Liver (tissue), 9 donors: ENCODE results near the gene SHC1. TPM values are rescaled to one million over a fixed set of nuclear protein-coding genes. Genes with fewer than 3 reads are reported as not detected.

ENCODE experiments used
- DNase-seq: peaks from one replicate; pipeline ENCODE4 v3.0.0-alpha.2; 2017; ENCODE audit warnings: low spot score
- H3K27ac ChIP-seq, 2 donors: one replicate each; pipeline ENCODE4 v1.7.0; 2013; ENCODE audit warnings: inconsistent platforms in 2 of 2, low read length in 2 of 2, control low read depth in 1 of 2, low read depth in 1 of 2, mild to moderate bottlenecking in 1 of 2
- H3K27me3 ChIP-seq, 4 donors: one replicate each; pipeline versions ENCODE4 v1.6.1 to v1.7.0; 2013; ENCODE audit warnings: low read length in 3 of 4, inconsistent platforms in 1 of 4, mild to moderate bottlenecking in 1 of 4, moderate library complexity in 1 of 4; ENCODE audit not compliant: control insufficient read depth in 4 of 4, insufficient read depth in 4 of 4
- H3K36me3 ChIP-seq, 4 donors: one replicate each; pipeline versions ENCODE4 v1.6.1 to v1.7.0; 2013; ENCODE audit warnings: low read length in 3 of 4, mild to moderate bottlenecking in 3 of 4, low read depth in 1 of 4, moderate library complexity in 1 of 4; ENCODE audit not compliant: control insufficient read depth in 4 of 4, insufficient read depth in 3 of 4
- H3K4me1 ChIP-seq, 4 donors: one replicate each; pipeline versions ENCODE4 v1.6.1 to v1.7.0; 2013; ENCODE audit warnings: low read length in 3 of 4, mild to moderate bottlenecking in 3 of 4, moderate library complexity in 1 of 4; ENCODE audit not compliant: control insufficient read depth in 4 of 4, insufficient read depth in 4 of 4
- H3K4me3 ChIP-seq, 3 donors: one replicate each; pipeline versions ENCODE4 v1.6.1 to v1.7.0; 2013; ENCODE audit warnings: low read length in 3 of 3, control low read depth in 1 of 3, low read depth in 1 of 3, mild to moderate bottlenecking in 1 of 3
- H3K9ac ChIP-seq, 2 donors: one replicate each; pipeline ENCODE4 v1.7.0; 2013; ENCODE audit warnings: low read length in 2 of 2, mild to moderate bottlenecking in 2 of 2, moderate library complexity in 2 of 2, control low read depth in 1 of 2, low read depth in 1 of 2
- H3K9me3 ChIP-seq, 4 donors: one replicate each; pipeline versions ENCODE4 v1.6.1 to v1.7.0; 2013; ENCODE audit warnings: low read length in 3 of 4; ENCODE audit not compliant: control insufficient read depth in 4 of 4
- FOXA2 ChIP-seq: IDR thresholded peaks from 2 replicates; pipeline ENCODE4 v1.6.1; 2016; ENCODE audit warnings: antibody characterized with exemption
- HNF4A ChIP-seq, 2 donors: conservative IDR thresholded peaks; 2 replicates each; pipeline ENCODE4 v1.6.1; 2016; ENCODE audit warnings: antibody characterized with exemption in 2 of 2, mild to moderate bottlenecking in 2 of 2
- HNF4G ChIP-seq: IDR thresholded peaks from 2 replicates; pipeline ENCODE4 v1.6.1; 2016; ENCODE audit warnings: antibody characterized with exemption
- JUND ChIP-seq, 2 donors: IDR thresholded peaks; 2 replicates each; pipeline ENCODE4 v1.6.1; 2016; ENCODE audit warnings: antibody characterized with exemption in 2 of 2
- NR2F2 ChIP-seq: IDR thresholded peaks from 2 replicates; pipeline ENCODE4 v1.6.1; 2016; ENCODE audit warnings: antibody characterized with exemption
- RAD21 ChIP-seq, 2 donors: IDR thresholded peaks; 2 replicates each; pipeline ENCODE4 v1.6.1; 2016; ENCODE audit warnings: antibody characterized with exemption in 2 of 2, mild to moderate bottlenecking in 2 of 2
- RXRA ChIP-seq, 2 donors: IDR thresholded peaks; 2 replicates each; pipeline ENCODE4 v1.6.1; 2017 to 2018; ENCODE audit warnings: antibody characterized with exemption in 2 of 2, mild to moderate bottlenecking in 1 of 2
- SP1 ChIP-seq: IDR thresholded peaks from 2 replicates; pipeline ENCODE4 v1.6.1; 2018; ENCODE audit warnings: antibody characterized with exemption, mild to moderate bottlenecking
- TAF1 ChIP-seq: conservative IDR thresholded peaks from 2 replicates; pipeline ENCODE4 v1.6.1; 2016; ENCODE audit warnings: antibody characterized with exemption, mild to moderate bottlenecking
- WGBS: extraction: QIAGEN DNeasy Blood & Tissue Kit; methylation state at CpG from one replicate; pipeline ENCODE4 v1.1.7; 2013; 5-methylcytosine and 5-hydroxymethylcytosine counted together
- polyA plus RNA-seq, 2 donors: library from polyadenylated mRNA; stranded (reverse) in 1 of 2; unstranded in 1 of 2; fragments of 200-250 nt in 1 of 2; fragments of >200 nt in 1 of 2; fragmentation: Nextera tagmentation in 1 of 2; extraction: Ambion mirVana in 1 of 2; gene quantifications; one replicate each; pipeline versions ENCODE4 v1.2.1 to v1.2.3, GENCODE V29; 2013 to 2015
- total RNA-seq, 2 donors: library from RNA; depleted of rRNA; stranded (reverse); fragments of >200 nt; gene quantifications; one replicate each; pipeline ENCODE4 v1.2.3, GENCODE V29; 2014
- TF ChIP-seq, protein P1 (sequence below): fragments of 150-350 bp; IDR thresholded peaks from 2 replicates; pipeline ENCODE4 v1.5.1; 2017; ENCODE audit warnings: improper control_type of control experiment, low read depth, low read length; ENCODE audit not compliant: missing input control
- TF ChIP-seq, protein P2 (sequence below): IDR thresholded peaks from 2 replicates; pipeline ENCODE4 v1.6.1; 2016; ENCODE audit warnings: antibody characterized with exemption
- donor health status: healthy.
- donor health status: healthy.
- donor health status: healthy.
- donor health status: healthy.
- donor health status: healthy.

SHC1 gene
- total and polyA plus RNA-seq, 4 donors = 27.2 to 65.5 (median 58.0) TPM

DNA sequence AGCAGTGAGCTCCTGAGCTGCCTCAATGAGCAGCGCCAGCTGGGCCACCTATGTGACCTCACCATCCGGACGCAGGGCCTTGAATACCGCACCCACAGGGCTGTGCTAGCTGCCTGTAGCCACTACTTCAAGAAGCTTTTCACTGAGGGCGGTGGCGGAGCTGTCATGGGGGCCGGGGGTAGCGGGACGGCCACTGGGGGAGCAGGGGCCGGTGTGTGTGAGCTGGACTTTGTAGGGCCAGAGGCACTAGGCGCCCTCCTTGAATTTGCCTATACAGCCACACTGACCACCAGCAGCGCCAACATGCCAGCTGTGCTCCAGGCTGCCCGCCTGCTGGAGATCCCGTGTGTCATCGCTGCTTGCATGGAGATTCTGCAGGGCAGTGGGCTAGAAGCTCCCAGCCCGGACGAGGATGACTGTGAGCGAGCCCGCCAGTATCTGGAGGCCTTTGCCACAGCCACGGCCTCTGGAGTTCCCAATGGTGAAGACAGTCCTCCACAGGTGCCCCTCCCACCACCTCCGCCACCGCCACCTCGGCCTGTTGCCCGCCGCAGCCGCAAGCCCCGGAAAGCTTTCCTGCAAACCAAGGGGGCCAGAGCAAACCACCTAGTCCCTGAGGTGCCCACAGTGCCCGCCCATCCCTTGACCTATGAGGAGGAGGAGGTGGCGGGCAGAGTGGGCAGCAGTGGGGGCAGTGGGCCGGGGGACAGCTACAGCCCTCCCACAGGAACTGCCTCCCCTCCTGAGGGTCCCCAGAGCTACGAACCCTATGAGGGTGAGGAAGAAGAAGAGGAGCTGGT is 44.4 kb upstream of the SHC1 start (continued):
- TF ChIP-seq, protein P1, sequence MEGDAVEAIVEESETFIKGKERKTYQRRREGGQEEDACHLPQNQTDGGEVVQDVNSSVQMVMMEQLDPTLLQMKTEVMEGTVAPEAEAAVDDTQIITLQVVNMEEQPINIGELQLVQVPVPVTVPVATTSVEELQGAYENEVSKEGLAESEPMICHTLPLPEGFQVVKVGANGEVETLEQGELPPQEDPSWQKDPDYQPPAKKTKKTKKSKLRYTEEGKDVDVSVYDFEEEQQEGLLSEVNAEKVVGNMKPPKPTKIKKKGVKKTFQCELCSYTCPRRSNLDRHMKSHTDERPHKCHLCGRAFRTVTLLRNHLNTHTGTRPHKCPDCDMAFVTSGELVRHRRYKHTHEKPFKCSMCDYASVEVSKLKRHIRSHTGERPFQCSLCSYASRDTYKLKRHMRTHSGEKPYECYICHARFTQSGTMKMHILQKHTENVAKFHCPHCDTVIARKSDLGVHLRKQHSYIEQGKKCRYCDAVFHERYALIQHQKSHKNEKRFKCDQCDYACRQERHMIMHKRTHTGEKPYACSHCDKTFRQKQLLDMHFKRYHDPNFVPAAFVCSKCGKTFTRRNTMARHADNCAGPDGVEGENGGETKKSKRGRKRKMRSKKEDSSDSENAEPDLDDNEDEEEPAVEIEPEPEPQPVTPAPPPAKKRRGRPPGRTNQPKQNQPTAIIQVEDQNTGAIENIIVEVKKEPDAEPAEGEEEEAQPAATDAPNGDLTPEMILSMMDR = no peak
- no peak for TF ChIP-seq RAD21 (IDR thresholded peaks at IDR 0.05)
- TF ChIP-seq, protein P2, sequence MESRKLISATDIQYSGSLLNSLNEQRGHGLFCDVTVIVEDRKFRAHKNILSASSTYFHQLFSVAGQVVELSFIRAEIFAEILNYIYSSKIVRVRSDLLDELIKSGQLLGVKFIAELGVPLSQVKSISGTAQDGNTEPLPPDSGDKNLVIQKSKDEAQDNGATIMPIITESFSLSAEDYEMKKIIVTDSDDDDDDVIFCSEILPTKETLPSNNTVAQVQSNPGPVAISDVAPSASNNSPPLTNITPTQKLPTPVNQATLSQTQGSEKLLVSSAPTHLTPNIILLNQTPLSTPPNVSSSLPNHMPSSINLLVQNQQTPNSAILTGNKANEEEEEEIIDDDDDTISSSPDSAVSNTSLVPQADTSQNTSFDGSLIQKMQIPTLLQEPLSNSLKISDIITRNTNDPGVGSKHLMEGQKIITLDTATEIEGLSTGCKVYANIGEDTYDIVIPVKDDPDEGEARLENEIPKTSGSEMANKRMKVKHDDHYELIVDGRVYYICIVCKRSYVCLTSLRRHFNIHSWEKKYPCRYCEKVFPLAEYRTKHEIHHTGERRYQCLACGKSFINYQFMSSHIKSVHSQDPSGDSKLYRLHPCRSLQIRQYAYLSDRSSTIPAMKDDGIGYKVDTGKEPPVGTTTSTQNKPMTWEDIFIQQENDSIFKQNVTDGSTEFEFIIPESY = no peak

DNA sequence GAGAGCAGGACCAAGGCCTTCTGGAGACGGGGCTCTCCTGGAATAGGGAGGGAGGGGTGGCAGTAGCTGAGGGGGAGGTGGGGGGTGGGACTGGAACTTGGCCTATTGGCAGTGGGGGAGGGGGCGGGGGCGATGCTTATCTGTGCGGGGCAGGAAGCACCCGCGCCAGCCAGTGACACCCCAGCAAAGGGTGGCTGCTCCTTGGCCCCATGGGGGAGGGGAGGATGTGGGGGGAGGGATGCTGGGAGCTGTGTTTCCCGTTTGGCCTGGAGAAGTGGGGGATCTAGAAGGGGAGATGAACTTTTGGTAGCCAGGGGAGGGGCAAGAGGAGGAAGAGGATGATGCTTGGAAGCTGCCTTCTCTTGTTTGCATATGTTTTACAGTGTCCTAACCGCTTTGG is 43.1 kb upstream of the SHC1 start:
- no peak overlapping the region for H3K27ac ChIP-seq
- H3K27me3 ChIP-seq = no peaks in the 10 kb centered on the region
- H3K4me3 ChIP-seq = no peak overlapping the region
- no peaks in the 10 kb centered on the region for H3K9me3 ChIP-seq
- peaks cover 36 to 86% (median 58%) of the 10 kb centered on the region in 4 donors for H3K4me1 ChIP-seq
- no peak overlapping the region for H3K9ac ChIP-seq
- peak; percentile 54 for DNase-seq
- TF ChIP-seq RAD21 (IDR thresholded peaks at IDR 0.05) = no peak
- TF ChIP-seq HNF4G = no peak
- no peak for TF ChIP-seq JUND (IDR thresholded peaks at IDR 0.05)
- TF ChIP-seq FOXA2 = no peak
- TF ChIP-seq TAF1 = no peak
- TF ChIP-seq SP1 = no peak
- H3K36me3 ChIP-seq = peaks cover 3 to 19% (median 9%) of the 10 kb centered on the region in 4 donors
- 31% methylated on average over 8 of the region's 8 CpGs for WGBS

DNA sequence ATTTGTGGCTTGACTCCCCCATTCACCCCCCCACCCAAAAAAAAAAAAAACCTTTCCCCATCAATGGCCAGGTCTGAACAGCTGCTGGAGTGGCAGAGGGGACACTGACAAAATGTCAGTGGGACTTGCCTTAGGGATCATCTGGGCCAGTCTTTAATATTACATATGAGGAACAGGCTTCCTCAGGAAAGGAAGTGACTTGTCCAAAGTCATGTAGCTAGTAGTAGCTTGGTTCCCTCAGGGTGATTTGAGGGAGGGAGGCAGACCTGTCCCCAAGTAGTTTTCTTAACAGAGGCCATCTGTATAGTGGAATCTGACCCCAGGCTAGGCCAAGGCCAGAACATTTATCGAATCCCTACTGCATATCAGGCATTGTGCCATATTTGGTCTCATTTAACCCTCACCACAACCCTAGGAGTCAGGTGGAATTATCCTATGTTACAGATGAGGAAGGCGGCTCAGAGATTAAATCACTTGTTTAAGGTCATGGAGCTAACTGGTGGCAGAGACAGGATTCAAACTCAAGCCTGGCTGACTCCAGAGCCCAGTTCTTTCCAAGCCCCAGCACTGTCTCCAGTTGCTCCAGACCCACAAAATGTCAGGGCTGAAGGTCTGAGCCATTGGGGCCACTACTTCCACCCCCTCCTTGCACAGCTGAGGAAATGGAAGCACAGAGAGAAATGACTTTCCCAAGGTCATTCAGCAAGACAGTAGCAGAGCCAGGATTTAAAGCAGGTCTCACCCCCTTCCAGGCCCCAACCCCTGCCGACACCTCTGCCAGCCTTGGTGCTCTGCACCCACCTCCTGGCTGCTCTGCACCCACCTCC is 42.4 kb upstream of the SHC1 start:
- no peak overlapping the region for H3K4me3 ChIP-seq
- peaks cover 42 to 90% (median 64%) of the 10 kb centered on the region in 4 donors for H3K4me1 ChIP-seq
- H3K27me3 ChIP-seq = no peaks in the 10 kb centered on the region
- TF ChIP-seq HNF4A (conservative IDR thresholded peaks at IDR 0.05) (peak in 1 of 2 donors; percentile 30), TAF1 (no peak), NR2F2 (no peak), FOXA2 (no peak), SP1 (no peak), RXRA (IDR thresholded peaks at IDR 0.05) (peak in 1 of 2 donors; percentile 16), JUND (IDR thresholded peaks at IDR 0.05) (no peak)
- H3K9me3 ChIP-seq = no peaks in the 10 kb centered on the region
- 63% methylated on average over 3 of the region's 3 CpGs for WGBS
- no peak overlapping the region for H3K27ac ChIP-seq
- H3K9ac ChIP-seq = no peak overlapping the region
- peaks cover 3 to 19% (median 9%) of the 10 kb centered on the region in 4 donors for H3K36me3 ChIP-seq
- no peak for DNase-seq
